ENCODE results near the gene TLN1.
A peak's percentile ranks its signal among the peaks of the same experiment; 100 is the strongest.

The TLN1 gene

GRCh38 chr9:35706951-35707350 is 25.0 kb downstream of the TLN1 start:
- no peak for DNase-seq (ENCODE audit: low read depth in 2 of 2)

GRCh38 chr9:35705836-35706430 is 26.1 kb downstream of the TLN1 start:
- no peak for DNase-seq (ENCODE audit: low read depth in 2 of 2)

DNA sequence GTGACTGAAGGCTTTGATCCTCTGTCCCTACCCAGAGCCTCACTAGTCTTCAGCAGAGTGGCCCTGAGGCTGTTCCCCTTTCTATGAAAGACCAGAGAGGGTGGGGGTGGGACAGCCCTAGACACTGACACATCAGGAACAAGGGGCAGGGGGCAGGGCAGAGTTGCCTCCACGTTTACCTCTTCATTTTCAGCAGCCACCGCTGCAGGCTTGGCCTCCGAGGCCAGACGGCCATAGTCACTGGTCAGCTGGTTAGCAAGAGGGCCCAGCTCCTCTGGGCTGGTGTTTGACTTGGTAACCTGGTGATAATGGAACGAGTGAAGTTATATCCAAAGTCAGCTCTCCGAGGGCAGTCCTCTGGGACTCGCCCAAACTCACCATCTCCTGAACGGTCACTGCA is 26.6 kb downstream of the TLN1 start:
- no peak for DNase-seq (ENCODE audit: low read depth in 2 of 2)

GRCh38 chr9:35703906-35704672 is 27.9 kb downstream of the TLN1 start:
- DNase-seq (ENCODE audit: low read depth in 2 of 2), result no peak

DNA sequence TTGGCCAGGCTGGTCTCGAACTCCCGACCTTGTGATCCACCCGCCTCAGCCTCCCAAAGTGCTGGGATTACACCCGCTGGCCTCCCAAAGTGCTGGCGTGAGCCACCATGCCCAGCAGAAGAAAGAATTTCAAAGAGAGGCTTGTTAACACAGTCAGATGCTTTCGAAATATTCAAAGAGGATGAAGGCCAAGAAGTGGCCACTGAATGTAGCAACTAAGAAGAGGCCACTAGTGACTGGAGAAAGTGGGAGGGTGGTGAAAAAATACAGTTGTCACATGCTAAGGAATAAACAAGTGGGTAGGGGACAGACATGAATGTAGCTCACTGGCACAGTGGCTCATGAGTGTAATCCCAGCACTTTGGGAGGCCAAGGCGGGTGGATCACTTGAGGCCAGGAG is 29.3 kb downstream of the TLN1 start:
- DNase-seq (ENCODE audit: low read depth in 2 of 2), result no peak

GRCh38 chr9:35700942-35701341 is 31.1 kb downstream of the TLN1 start:
- no peak for DNase-seq (ENCODE audit: low read depth in 2 of 2)

- no peak for DNase-seq (ENCODE audit: low read depth in 2 of 2)
Measured at GRCh38 chr9:35700031-35700430, 32.0 kb downstream of the TLN1 start.

- no peak for DNase-seq (ENCODE audit: low read depth in 2 of 2)
Measured at GRCh38 chr9:35698231-35698630, 33.8 kb downstream of the TLN1 start.

DNA sequence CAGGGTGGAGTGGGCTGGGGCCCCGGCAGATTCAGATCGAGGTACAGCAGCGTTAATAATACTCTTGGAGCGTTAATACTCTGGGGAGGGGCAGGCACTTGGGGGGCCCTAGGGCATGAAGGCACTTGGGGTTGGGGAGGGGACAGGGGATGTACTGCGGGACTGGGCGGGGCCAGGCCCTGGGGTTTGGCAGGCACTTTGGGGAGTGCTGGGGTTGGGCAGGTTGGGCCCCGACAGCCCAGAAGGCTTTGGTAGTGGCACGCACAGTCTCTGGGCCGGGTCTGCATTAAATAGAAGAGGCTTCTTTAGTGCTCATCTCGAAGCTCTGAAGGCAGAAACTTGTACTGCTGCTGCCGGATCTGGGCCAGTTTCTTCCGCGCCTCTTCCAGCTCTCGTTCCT is 34.5 kb downstream of the TLN1 start:
- DNase-seq (ENCODE audit: low read depth in 2 of 2), result no peak

GRCh38 chr9:35696520-35697215 is 35.3 kb downstream of the TLN1 start:
- DNase-seq (ENCODE audit: low read depth in 2 of 2), result no peak

DNA sequence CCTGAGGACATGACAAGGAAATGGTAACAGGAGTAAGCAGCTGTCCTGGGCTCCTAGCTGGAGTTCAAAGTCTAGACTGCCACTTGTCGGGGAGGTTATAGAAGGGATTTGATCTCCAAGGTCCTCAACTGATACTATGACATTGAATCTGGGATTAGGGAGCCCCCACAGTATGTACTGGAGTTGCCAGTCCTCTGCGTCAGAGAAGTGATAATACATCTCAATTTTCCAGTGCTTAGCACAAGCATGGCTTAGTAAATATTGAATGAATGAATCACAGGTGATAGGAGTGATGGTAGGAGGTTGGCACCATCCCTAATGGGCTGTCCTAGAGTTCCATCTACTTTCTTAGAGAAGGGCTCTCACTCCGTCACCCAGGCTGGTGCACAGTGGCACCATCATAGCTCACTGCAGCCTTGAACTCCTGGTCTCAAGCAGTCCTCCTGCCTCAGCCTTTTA is 36.0 kb downstream of the TLN1 start:
- no peak for DNase-seq (ENCODE audit: low read depth in 2 of 2)

DNA sequence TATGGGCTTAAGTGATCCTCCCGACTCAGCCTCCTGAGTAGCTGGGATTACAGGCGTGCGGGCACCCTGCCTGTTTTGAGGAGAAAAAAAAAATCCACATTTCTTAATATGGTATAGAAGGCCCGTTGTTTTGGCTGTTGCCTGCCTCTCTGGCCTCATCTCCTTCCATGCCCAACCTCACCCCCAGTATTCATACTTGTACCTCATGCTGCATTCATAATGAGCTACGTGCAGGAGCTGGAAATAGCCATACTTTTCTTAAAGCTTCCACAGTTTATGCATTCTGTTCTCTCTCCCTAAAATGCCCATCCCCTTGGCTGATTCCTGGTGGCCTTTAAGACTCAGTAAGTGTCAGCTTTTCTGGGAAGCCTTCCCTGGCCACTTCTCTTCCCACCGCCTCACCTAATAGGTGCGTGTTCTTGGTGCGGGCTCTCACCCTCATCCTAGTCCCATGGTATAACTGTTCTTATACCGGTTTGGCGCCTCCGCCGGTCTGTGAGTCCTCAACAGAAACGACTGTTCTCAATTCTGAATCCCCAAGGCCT is 40.2 kb downstream of the TLN1 start:
- no peak for DNase-seq (ENCODE audit: low read depth in 2 of 2)

- no peak for DNase-seq (ENCODE audit: low read depth in 2 of 2)
Measured at GRCh38 chr9:35691334-35691650, 40.7 kb downstream of the TLN1 start.

DNA sequence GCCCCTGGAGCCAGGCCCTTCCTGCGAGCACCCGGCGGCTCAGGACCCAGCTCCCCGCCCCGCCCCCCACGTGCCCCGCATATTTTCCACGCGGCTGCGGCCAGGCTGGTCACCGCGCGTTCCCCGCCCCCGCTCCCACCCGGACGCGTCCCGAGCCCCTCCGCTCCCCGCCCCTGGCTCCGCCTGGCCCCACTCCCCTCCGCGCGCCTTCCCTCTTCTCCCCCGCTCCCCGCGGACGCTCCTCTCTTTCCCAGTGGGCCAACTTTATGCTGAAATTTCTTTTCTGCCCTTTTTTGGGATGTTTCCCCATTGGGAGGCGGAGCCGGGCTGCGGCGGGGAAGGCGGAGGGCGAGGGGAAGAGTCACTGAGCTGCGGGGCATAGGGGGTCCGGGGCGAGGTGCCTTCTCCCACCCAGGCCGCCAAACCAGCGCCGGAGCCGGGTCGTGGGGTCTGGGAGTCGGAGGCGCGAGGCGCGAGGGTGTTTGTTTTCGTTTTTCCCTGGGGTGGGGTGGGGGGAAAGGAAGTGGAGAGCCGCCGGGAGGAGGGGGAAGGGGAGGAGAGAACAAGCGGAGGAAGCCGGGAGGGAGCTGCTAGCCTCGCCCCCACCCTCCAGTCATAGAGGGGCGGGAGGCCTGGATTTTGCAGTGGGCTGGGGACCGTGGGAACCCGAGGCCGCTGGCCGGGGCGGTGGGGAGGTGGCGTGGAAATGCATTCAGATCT is 41.2 kb downstream of the TLN1 start:
- peak; percentile 85 to 86 for DNase-seq (ENCODE audit: low read depth in 2 of 2)

GRCh38 chr9:35690294-35690613 is 41.7 kb downstream of the TLN1 start:
- no peak for DNase-seq (ENCODE audit: low read depth in 2 of 2)

- DNase-seq (ENCODE audit: low read depth in 2 of 2), result peak; percentile 86
Measured at GRCh38 chr9:35689542-35690293, 42.3 kb downstream of the TLN1 start, which contains the start of gene TPM2. Gene TPM2 (minus strand): TSS chr9:35689925. CDS start chr9:35689817, 108 bp downstream.

DNA sequence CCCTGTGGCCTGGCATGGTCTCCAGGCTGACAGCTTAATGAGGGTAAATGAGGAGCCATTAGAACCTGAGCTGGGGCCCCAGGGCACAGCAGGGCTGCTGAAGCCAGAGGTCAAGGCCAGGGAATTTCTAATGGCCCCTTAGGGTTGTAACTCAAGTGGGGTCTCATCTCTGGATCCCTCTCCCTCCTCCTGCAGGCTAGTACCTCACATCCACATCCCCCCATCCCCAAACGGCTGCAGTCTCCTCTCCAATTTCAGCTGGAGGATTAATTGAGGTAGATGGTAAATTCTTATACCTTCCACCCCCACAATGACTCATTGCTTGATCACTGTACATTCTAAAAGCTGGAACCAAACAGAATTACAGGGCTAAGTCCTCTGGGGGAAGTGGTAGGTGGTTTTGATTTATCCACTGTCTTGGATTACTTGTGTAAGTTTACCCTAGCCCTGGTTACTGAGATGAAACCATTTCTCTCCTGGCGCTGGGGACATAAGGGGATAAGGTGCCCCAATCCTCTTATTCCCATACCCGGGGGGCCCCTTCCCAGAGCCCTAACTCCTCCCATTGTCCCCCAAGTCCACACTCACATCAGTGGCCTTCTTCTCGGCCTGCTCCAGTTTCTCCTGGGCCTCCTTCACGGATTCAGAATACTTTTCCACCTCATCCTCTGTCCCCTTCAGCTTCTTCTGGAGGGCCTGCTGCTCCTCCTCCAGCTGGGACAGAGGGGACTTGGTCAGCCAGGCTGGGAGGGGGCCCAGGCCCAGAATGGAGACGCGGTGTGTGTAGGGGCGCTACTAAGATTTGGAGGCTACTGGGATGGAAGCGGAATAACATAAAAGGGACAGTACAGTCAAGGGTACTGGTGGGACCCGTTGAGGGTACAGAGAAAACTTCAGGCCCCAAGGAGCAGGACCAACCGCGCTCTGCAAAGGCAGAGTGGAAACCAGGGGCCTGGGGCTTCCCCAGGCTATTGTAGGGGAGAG is 43.1 kb downstream of the TLN1 start:
- peak; percentile 71 to 75 for DNase-seq (ENCODE audit: low read depth in 2 of 2)

GRCh38 chr9:35687972-35688557 is 43.9 kb downstream of the TLN1 start:
- DNase-seq (ENCODE audit: low read depth in 2 of 2), result no peak

GRCh38 chr9:35687306-35687705 is 44.7 kb downstream of the TLN1 start:
- DNase-seq (ENCODE audit: low read depth in 2 of 2), result no peak
